ENCODE measurements around the gene NDUFS8. TPM values are rescaled to one million over a fixed set of nuclear protein-coding genes. Genes with fewer than 3 reads are reported as not detected.
A peak's percentile ranks its signal among the peaks of the same experiment; 100 is the strongest.

The NDUFS8 gene
- total RNA-seq, 1 donor from 2014 or later: 144 TPM

DNA sequence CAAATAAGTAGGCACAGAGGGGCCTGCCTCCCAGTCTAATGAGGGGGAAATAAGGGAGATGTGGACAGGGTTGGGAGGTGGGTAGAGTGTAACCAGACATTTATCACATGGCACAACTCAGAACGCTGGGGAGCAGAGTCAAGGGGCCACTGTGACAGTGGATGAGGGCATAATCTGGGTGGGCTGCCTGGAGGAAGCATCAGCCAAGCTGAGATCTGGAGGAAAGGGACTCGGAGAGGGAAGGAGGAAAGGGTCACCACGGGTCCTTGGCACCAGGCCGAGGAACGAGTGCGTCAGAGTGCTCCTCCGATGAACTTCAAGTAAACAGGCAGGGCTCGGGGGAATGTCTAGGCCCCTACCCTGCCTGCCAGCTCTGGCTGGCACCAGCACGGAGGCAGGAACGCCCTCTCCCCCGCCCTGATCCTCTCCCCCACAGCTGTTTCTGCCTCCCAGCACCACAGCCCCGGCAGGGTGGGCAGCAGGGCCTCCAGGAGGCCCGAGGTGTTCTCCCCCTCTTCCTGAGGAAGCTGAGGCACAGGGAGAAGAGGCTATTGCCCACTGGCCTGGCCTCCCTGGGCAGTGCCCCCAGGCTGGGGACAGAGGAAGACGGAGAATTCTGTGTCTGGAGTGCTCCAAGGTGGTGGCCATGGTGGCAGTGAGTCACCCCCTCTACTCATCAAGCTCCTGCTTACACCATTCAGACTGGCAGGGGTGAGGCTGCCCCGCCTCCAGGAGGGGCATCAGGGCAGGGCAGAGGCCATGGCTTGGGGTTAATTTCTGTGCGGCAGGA lies 16.1 kb upstream of the NDUFS8 start:
- no peak for DNase-seq (ENCODE audit: low spot score)
- no peaks in the 10 kb centered on the region for H3K9me3 Mint-ChIP-seq (ENCODE audit: unreplicated experiment)
- H3K36me3 Mint-ChIP-seq (ENCODE audit: low read depth, unreplicated experiment): peaks cover 3% of the 10 kb centered on the region
- H3K27me3 Mint-ChIP-seq (ENCODE audit: unreplicated experiment): peaks cover 8% of the 10 kb centered on the region
- TF ChIP-seq, protein P1, sequence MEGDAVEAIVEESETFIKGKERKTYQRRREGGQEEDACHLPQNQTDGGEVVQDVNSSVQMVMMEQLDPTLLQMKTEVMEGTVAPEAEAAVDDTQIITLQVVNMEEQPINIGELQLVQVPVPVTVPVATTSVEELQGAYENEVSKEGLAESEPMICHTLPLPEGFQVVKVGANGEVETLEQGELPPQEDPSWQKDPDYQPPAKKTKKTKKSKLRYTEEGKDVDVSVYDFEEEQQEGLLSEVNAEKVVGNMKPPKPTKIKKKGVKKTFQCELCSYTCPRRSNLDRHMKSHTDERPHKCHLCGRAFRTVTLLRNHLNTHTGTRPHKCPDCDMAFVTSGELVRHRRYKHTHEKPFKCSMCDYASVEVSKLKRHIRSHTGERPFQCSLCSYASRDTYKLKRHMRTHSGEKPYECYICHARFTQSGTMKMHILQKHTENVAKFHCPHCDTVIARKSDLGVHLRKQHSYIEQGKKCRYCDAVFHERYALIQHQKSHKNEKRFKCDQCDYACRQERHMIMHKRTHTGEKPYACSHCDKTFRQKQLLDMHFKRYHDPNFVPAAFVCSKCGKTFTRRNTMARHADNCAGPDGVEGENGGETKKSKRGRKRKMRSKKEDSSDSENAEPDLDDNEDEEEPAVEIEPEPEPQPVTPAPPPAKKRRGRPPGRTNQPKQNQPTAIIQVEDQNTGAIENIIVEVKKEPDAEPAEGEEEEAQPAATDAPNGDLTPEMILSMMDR (IDR thresholded peaks at IDR 0.05; ENCODE audit: unreplicated experiment): no peak
- peaks cover 4% of the 10 kb centered on the region for H3K4me1 Mint-ChIP-seq (ENCODE audit: unreplicated experiment)
- peak overlapping the region; percentile 42 for H3K27ac Mint-ChIP-seq (ENCODE audit: unreplicated experiment)
- no peak overlapping the region for H3K4me3 Mint-ChIP-seq (ENCODE audit: unreplicated experiment)

DNA sequence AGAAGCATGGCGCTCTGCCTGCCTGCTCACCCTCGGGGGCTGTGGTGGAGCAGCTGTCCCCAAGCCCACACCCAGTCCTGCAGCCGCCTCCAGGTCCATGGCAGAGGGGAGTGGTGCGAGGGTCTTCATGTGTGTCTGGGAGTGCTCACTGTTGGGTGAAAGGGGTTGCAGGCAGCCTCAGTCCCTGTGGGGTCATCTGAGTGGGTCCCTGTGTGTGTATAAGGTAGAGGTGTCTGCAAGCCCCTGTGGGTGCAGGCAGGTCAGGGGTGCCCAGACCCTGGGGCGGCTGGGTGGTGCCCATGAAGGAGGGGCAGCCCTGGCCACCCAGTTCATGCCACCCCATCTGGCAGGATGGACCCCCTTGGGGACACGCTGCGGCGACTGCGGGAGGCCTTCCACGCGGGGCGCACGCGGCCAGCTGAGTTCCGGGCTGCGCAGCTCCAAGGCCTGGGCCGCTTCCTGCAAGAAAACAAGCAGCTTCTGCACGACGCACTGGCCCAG lies 15.5 kb upstream of the NDUFS8 start:
- peaks cover 7% of the 10 kb centered on the region for H3K27me3 Mint-ChIP-seq (ENCODE audit: unreplicated experiment)
- no peak overlapping the region for H3K27ac Mint-ChIP-seq (ENCODE audit: unreplicated experiment)
- peaks cover 3% of the 10 kb centered on the region for H3K36me3 Mint-ChIP-seq (ENCODE audit: low read depth, unreplicated experiment)
- H3K4me3 Mint-ChIP-seq (ENCODE audit: unreplicated experiment): no peak overlapping the region
- TF ChIP-seq, protein P1 (IDR thresholded peaks at IDR 0.05; ENCODE audit: unreplicated experiment): no peak
- no peaks in the 10 kb centered on the region for H3K9me3 Mint-ChIP-seq (ENCODE audit: unreplicated experiment)
- no peak for DNase-seq (ENCODE audit: low spot score)
- no peaks in the 10 kb centered on the region for H3K4me1 Mint-ChIP-seq (ENCODE audit: unreplicated experiment)

- H3K4me3 Mint-ChIP-seq (ENCODE audit: unreplicated experiment): no peak overlapping the region
- no peak for DNase-seq (ENCODE audit: low spot score)
- TF ChIP-seq, protein P1 (IDR thresholded peaks at IDR 0.05; ENCODE audit: unreplicated experiment): no peak
- H3K27me3 Mint-ChIP-seq (ENCODE audit: unreplicated experiment): peaks cover 9% of the 10 kb centered on the region
- no peaks in the 10 kb centered on the region for H3K4me1 Mint-ChIP-seq (ENCODE audit: unreplicated experiment)
- H3K9me3 Mint-ChIP-seq (ENCODE audit: unreplicated experiment): no peaks in the 10 kb centered on the region
- no peak overlapping the region for H3K27ac Mint-ChIP-seq (ENCODE audit: unreplicated experiment)
- H3K36me3 Mint-ChIP-seq (ENCODE audit: low read depth, unreplicated experiment): peaks cover 3% of the 10 kb centered on the region
Observed at GRCh38 chr11:68015467-68015866, 15.0 kb upstream of the NDUFS8 start.

GRCh38 chr11:68016161-68016903 lies 14.1 kb upstream of the NDUFS8 start:
- Mint-ChIP-seq H3K4me1 (ENCODE audit: unreplicated experiment) (no peaks in the 10 kb centered on the region), H3K4me3 (ENCODE audit: unreplicated experiment) (no peak overlapping the region), H3K27me3 (ENCODE audit: unreplicated experiment) (peaks cover 9% of the 10 kb centered on the region), H3K9me3 (ENCODE audit: unreplicated experiment) (no peaks in the 10 kb centered on the region), H3K27ac (ENCODE audit: unreplicated experiment) (no peak overlapping the region), H3K36me3 (ENCODE audit: low read depth, unreplicated experiment) (peaks cover 3% of the 10 kb centered on the region)
- TF ChIP-seq, protein P1 (IDR thresholded peaks at IDR 0.05; ENCODE audit: unreplicated experiment): no peak
- DNase-seq (ENCODE audit: low spot score): no peak

Data from endothelial cell (in vitro differentiated cells).